HG03457 (cell line): ENCODE measurements around the gene MRPL48.
A peak's percentile ranks its signal among the peaks of the same experiment; 100 is the strongest.
"Not testable (repeated sequence)": the region's sequence is repeated elsewhere in the genome, so short reads cannot be mapped to it uniquely, and the experiment has no call there.

Experiments
- ATAC-seq: cut with Tn5 transposase; IDR thresholded peaks from one replicate; pipeline ENCODE4 v1.9.1; 2021; ENCODE audit warnings: moderate number of reproducible peaks; ENCODE audit not compliant: unreplicated experiment

Gene MRPL48

DNA sequence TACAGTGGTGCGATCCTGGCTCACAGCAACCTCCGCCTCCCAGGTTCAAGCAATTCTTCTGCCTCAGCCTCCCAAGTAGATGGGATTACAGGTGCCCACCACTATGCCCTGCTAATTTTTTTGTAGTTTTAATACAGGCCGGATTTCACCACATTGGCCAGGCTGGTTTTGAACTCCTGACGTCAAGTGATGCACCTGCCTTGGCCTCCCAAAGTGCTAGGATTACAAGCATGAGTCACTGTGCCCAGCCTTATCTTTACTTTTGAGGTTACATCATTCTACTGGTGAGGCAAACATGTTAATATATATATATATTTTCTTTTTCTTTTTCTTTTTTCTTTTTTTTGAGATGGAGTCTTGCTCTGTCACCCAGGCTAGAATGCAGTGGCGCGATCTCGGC, 16.9 kb upstream of the MRPL48 start:
- not testable (repeated sequence) for ATAC-seq

GRCh38 chr11:73779084-73779902, 8.4 kb upstream of the MRPL48 start:
- ATAC-seq: peak; percentile 95

GRCh38 chr11:73781303-73781702, 6.4 kb upstream of the MRPL48 start:
- no peak for ATAC-seq

DNA sequence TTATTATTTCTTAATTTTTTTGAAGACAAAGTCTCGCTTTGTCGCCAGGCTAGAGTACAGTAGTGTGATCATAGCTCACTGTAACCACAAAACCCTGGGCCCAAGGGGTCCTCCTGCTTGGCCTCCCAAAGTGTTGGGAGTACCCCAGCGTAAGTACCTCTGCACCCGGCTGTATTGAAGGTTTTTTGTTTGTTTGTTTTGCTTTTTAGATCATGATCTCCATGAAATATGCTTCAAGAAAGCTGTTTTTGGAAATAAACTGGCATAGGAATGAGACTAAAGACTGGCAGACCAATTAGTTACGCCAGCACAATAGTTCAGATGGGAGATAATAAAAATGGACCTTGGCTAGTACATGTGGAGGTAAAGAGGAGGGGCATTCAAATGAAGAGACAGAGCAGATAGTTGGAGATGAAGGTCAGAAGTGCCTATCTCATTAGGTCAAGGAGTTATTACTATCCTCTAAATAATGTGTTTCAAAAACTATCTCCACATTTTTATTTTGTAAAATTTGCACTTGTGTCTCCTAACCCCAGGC, 4.1 kb upstream of the MRPL48 start:
- no peak for ATAC-seq

GRCh38 chr11:73784080-73784634, 3.5 kb upstream of the MRPL48 start:
- ATAC-seq: no peak

- no peak for ATAC-seq
These were observed 2.9 kb upstream of the MRPL48 start for GRCh38 chr11:73784734-73785133.

GRCh38 chr11:73785467-73785866, 2.2 kb upstream of the MRPL48 start:
- not testable (repeated sequence) for ATAC-seq

DNA sequence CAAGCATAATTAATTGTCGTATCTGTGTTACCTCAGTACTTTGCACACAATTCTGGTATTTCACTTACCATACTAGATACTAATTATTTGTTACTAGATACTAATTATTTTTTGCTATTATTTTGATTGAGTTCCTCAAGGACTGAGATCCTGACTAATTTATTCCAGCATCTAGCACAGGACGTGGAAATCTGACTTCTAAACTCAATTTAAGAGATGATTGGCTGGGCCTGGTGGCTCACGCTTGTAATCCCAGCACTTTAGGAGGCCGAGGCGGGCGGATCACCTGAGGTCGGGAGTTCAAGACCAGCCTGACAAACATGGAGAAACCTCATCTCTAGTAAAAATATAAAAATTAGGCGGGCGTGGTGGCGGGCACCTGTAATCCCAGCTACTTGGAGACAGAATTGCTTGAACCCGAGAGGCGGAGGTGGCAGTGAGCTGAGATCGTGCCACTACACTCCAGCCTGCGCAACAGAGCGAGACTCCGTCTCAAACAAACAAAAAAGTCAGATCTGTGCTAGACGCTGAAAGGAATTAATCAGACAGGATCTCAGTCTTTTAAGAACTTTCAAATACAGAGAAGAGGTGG, 527 bp upstream of the MRPL48 start:
- ATAC-seq: no peak

GRCh38 chr11:73789279-73789670, 1.6 kb downstream of the MRPL48 start:
- ATAC-seq: no peak

- no peak for ATAC-seq
These were observed 4.9 kb downstream of the MRPL48 start for GRCh38 chr11:73792584-73792983.

DNA sequence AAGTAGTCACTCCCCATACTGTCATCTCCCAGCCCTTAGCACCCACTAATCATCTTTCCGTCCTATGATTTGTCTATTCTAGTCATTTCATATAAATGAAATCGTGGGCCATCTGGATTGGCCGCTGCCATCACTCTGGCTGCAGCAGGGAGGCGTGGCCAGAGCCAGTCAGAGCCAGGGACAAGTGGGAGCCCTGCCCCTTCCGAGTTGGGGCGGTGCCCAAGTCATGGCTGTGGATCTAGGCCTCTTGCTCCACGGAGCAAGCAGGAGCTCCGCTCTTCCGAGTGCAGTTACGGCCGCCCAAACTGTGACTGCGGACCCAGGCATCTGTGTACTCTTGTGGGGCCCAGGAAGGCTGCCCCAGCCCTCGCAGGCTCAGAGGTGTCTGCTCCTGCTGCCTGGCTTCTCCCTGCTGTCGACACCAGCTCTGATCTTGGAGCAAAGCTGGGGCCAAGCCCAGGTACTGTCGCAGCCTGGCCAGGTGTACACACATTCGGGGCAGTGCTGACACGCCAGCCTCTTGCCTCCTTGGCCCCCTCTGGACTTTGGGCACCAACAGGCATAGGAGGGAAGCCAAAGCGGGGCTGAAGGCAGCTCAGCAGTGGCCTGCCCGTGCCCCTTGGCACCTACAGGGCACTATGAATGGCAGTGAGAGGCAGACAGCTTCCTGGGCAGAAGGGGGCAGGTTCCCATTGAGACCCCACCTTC, 8.4 kb downstream of the MRPL48 start:
- no peak for ATAC-seq

DNA sequence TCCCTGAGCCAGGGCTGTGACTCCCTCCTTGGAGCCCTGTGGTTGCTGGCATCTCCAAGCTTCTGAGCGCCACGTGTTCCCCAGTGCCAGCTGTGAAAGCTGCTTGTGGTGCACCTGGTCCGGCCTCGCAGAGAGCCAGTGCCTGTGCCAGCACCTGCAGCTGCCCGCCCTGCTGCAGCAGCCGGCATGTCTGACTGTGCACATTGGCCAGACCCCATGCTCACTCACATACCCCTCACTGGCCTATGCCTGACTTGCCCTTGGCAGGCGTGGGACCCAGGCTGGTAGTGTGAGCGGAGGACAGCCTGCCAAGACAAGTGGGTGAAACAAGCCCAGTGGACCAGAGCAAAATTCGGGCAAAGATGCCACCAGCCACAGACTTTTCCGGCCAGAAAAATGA, 9.8 kb downstream of the MRPL48 start:
- no peak for ATAC-seq

- no peak for ATAC-seq
These were observed 12.7 kb downstream of the MRPL48 start for GRCh38 chr11:73800276-73800806.

- ATAC-seq: no peak
These were observed 13.5 kb downstream of the MRPL48 start for GRCh38 chr11:73801136-73801535.

DNA sequence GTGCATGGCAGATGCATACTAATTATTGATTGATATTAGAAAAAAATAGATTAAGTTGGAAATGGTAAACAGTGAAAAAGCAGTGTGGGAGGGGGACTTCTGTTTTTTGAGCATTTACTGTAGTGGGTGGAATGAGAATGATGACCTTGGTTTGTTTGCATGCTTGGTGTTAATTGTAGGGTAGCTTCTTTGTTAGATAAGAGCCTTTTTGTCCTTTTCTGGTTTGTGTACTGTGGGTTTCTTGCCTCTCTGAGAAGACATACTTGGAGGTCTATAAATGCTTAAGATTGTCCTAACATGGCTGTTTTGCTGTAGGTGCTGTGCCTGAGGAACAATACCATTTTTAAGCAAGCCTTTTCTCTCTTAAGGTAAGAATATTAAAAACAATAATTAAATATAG, 17.0 kb downstream of the MRPL48 start:
- ATAC-seq: no peak

- ATAC-seq: no peak
These were observed 20.4 kb downstream of the MRPL48 start for GRCh38 chr11:73808052-73808451.

GRCh38 chr11:73810637-73811036, 23.0 kb downstream of the MRPL48 start:
- ATAC-seq: no peak

GRCh38 chr11:73812234-73812633, 24.6 kb downstream of the MRPL48 start:
- no peak for ATAC-seq

DNA sequence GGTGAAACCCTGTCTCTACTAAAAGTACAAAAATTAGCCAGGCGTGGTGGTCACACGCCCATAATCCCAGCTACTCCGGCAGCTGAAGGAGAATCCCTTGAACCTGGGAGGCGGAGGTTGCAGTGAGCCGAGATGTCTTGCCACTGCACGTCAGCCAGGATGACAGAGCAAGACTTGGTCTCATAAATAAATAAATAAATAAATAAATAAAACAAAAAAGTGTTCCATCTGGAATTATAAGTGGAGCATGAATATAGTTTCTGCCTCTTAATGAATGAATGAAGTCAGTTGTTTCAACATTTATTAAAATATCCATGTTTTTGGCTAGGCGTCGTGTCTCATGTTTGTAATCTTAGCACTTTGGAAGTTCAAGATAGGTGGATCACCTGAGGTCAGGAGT, 27.1 kb downstream of the MRPL48 start:
- ATAC-seq: no peak

DNA sequence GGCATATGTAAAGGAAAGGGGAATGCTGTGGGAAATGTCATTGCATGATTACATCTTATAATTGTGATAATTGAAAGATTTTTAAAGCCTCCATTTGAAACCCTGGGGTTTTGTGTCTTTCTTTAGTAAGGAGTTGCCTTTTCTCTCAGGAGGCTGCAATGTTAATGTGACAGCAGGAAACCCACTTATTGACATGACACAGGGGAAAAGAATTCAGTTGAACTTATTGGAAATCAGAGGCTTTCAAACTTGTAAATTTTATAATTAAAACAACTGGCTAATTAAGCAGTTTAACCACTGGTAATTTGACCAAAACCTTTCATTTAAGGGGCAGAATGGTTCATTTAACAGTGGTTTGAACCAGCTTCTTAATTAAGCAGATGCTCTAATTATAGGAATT, 31.2 kb downstream of the MRPL48 start:
- no peak for ATAC-seq

GRCh38 chr11:73830261-73830660, 42.6 kb downstream of the MRPL48 start:
- ATAC-seq: no peak
